Mucosa of descending colon (tissue), 3 donors: ENCODE results near the gene FOXN4. TPM values are rescaled to one million over a fixed set of nuclear protein-coding genes. Genes with fewer than 3 reads are reported as not detected.

Source experiments
- ATAC-seq: fragments of 200-7000 bp; cut with Tn5 transposase; one replicate; pipeline ENCODE4 v1.9.1; 2020; ENCODE audit warnings: mild to moderate bottlenecking, moderate library complexity
- DNase-seq, 3 donors: peaks; one replicate each; pipeline ENCODE4 v3.0.0-alpha.2; 2020
- H3K36me3 ChIP-seq: fragments of 200-600 bp; one replicate; pipeline ENCODE4 v1.8.0; 2021; ENCODE audit warnings: low read depth, mild to moderate bottlenecking
- H3K4me1 ChIP-seq: fragments of 200-600 bp; one replicate; pipeline ENCODE4 v1.8.0; 2021; ENCODE audit warnings: low read depth, mild to moderate bottlenecking
- H3K4me3 ChIP-seq: fragments of 200-600 bp; one replicate; pipeline ENCODE4 v1.8.0; 2021; ENCODE audit warnings: mild to moderate bottlenecking
- H3K9me3 ChIP-seq: fragments of 200-600 bp; one replicate; pipeline ENCODE4 v1.8.0; 2021; ENCODE audit warnings: mild to moderate bottlenecking
- CTCF ChIP-seq: fragments of 200-600 bp; IDR thresholded peaks from one replicate; pipeline ENCODE4 v1.8.0; 2022; ENCODE audit warnings: antibody characterized with exemption, mild to moderate bottlenecking
- intact Hi-C, 2 donors: fragments of 100-400 bp; cut with DNase I in 1 of 2; cut with micrococcal nuclease in 1 of 2; formaldehyde crosslinking; loops; one replicate each; pipeline versions ENCODE4 v1.11.0 to v1.11.1; 2022; cut with DNase I, micrococcal nuclease
- total RNA-seq, 3 donors: library from RNA; stranded (reverse); fragmentation: NEBNext Ultra II Directional in 2 of 3; extraction: Animal tissue kit (Norgen Biotek cat#: 25700) in 2 of 3; gene quantifications; one replicate each; pipeline versions ENCODE4 v1.2.1 to v1.2.4, GENCODE V29; 2021 to 2023
- donor health status: DM: no; HTN: no; CAD: no; lungs with moderate emphysema.
- donor health status: DM: no; HTN: no; CAD: no.
- donor health status: DM: no; HTN: yes; CAD: no.

The FOXN4 gene
- total RNA-seq, 3 donors from 2014 or later, result 0.25 TPM; not detected in 2

GRCh38 chr12:109347589-109347988 is 38.5 kb upstream of the FOXN4 start, which contains the start of gene MYO1H:
Gene MYO1H, plus strand, starts transcription at chr12:109347900. Its CDS starts 61 bp downstream, at chr12:109347961.
- intact Hi-C loops, result no loop called here
- Histone ChIP-seq H3K4me3 (no peak within 1 kb of the TSS), H3K36me3 (no peaks in the 10 kb centered on the region), H3K4me1 (no peaks in the 10 kb centered on the region), H3K9me3 (no peaks in the 10 kb centered on the region)
- peak in 1 of 3 donors; percentile 19 for DNase-seq
- ATAC-seq, result peak; percentile 66
- no peak for TF ChIP-seq CTCF

GRCh38 chr12:109346920-109347319 is 37.8 kb upstream of the FOXN4 start:
- no peaks in the 10 kb centered on the region for H3K9me3 ChIP-seq
- ATAC-seq, result no peak
- no peak for TF ChIP-seq CTCF
- intact Hi-C loops, result no loop called here
- H3K36me3 ChIP-seq, result no peaks in the 10 kb centered on the region
- no peak for DNase-seq
- no peaks in the 10 kb centered on the region for H3K4me1 ChIP-seq
- no peak overlapping the region for H3K4me3 ChIP-seq

- intact Hi-C loops, result no loop called here
- no peak overlapping the region for H3K4me3 ChIP-seq
- ATAC-seq, result no peak
- H3K36me3 ChIP-seq, result no peaks in the 10 kb centered on the region
- no peak for TF ChIP-seq CTCF
- no peak for DNase-seq
- no peaks in the 10 kb centered on the region for H3K4me1 ChIP-seq
- H3K9me3 ChIP-seq, result no peaks in the 10 kb centered on the region
Measured at GRCh38 chr12:109345428-109345827, 36.3 kb upstream of the FOXN4 start.

- Histone ChIP-seq H3K36me3 (no peaks in the 10 kb centered on the region), H3K4me3 (no peak overlapping the region), H3K9me3 (no peaks in the 10 kb centered on the region), H3K4me1 (no peaks in the 10 kb centered on the region)
- no peak for DNase-seq
- ATAC-seq, result no peak
- TF ChIP-seq CTCF, result no peak
- intact Hi-C loops, result no loop called here
Measured at GRCh38 chr12:109343677-109344076, 34.6 kb upstream of the FOXN4 start.

GRCh38 chr12:109336593-109336992 is 27.5 kb upstream of the FOXN4 start:
- intact Hi-C loops, result no loop called here
- ATAC-seq (no peak), DNase-seq (no peak)
- Histone ChIP-seq H3K4me1 (no peaks in the 10 kb centered on the region), H3K9me3 (no peaks in the 10 kb centered on the region), H3K36me3 (no peaks in the 10 kb centered on the region), H3K4me3 (no peak overlapping the region)
- TF ChIP-seq CTCF, result no peak

GRCh38 chr12:109334887-109335286 is 25.8 kb upstream of the FOXN4 start:
- TF ChIP-seq CTCF, result no peak
- Histone ChIP-seq H3K4me1 (no peaks in the 10 kb centered on the region), H3K36me3 (no peaks in the 10 kb centered on the region), H3K9me3 (no peaks in the 10 kb centered on the region), H3K4me3 (no peak overlapping the region)
- no peak for ATAC-seq
- DNase-seq, result no peak
- intact Hi-C loops, result no loop called here
